GM21723 (cell line): Measurements from ENCODE around the gene HSH2D.

ENCODE experiments used
- ATAC-seq: cut with Tn5 transposase; IDR thresholded peaks from one replicate; pipeline ENCODE4 v1.9.1; 2021; ENCODE audit warnings: mild to moderate bottlenecking, moderate library complexity; ENCODE audit not compliant: unreplicated experiment

HSH2D gene

DNA sequence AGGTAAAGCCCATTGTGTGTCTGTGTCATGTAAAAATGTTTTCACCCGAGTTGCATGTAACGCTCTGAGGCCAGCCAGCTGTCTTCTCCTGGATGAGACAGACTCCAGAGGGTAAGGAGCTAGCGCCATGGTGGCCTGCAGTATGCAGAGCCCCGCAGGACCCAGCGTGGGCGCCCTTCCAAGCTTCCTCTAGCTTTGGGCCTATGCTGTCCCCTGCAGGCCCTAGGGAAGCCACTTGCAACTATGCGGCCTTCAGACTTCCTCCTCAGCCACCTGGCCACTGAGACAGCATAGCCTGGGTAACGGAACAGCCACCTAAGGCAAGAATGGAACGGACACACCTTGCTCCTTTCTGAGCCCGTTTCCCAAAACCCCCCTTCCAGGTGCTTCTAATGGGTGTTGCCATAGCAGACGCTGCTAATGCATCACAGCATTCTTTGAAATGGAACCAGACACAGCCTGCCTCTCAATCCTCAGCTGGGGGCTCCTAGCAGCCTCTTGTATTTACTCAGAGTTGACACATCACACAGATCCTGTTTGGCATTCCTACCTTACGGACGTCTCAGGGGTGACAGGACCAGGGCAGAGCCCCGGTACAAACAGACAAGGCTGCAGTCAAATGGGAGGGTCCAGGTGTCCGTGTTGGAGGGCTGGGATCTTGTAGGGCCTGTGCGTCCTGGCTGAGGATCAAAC lies 47.9 kb downstream of the HSH2D start:
- ATAC-seq: no peak

DNA sequence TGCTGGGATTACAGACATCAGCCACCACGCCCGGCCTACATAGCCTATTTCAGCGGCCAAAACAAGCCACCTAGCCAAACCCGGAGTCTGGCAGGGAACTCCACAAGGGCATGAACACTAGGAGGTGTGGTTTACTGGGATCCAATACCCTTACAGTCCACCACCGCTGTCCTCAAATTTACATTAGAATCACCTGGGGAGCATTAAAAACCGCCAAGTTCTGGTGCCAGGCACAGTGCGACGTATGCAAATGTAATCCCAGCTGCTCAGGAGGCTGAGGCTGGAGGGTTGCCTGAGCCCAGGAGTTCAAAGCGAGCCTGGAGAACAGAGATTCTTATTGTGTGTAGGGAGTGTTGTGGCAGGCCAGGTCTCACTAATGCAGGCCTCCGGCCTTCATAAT lies 50.0 kb downstream of the HSH2D start:
- no peak for ATAC-seq

DNA sequence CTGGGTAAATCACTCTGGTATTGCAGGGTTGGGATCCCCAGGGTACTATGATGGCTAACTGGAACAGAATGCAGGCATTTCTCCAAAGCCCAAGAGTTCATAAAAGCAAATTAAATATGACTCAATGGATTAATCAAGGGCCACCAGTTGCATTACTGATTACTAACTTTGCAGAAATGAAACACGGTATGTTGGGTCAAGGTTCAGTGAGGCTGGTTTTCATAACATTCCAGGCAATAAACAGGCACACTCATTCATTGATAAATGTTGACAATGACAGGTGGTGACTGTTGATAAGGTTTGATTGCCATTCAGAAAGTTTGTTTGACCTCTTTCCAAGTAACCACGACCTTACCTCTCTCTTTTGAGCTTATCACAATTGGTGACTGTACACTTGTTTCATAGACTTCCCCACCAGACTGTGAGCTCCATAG lies 53.7 kb downstream of the HSH2D start:
- ATAC-seq: peak; percentile 2

DNA sequence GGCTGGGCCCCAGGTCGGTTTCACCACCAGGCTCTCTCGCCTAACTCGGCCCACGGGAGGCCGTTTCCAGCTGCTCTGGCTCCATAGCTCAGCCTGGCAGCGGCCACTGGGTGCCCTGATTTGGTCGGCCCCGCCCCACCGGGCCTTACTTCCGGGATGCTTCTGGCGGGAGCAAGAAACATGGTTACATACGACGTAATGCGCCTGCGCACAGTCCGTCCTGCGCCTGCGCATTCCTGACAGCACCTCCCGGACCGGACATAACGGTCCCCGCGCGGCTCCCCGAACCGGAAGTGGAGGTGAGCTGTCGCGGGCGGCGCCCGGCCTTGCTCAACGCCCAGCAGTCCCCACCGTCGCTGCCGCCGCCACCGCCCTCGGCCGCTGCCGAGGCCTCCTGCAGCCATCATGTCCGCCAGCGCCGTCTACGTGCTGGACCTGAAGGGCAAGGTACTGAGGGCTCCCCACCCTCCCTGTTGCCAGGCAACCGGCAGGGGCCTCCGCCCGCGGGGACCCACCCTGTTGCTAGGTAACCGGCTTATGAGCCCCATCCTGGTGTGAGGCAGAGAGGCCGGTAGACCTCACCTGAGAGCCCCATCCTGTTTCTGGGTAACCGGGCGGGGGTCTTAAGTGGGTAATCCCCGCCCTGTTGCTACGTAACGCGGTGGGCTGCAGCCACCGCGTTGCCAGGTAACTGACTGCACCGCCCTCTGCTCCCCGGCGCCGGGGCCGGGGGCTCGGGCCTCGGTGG lies 54.3 kb downstream of the HSH2D start, which contains the start of gene AP1M1:
TSS of gene AP1M1 (plus strand) at position 290 of the 748 bp plus-strand sequence. CDS start at position 406, 116 bp downstream.
- ATAC-seq: peak; percentile 80

DNA sequence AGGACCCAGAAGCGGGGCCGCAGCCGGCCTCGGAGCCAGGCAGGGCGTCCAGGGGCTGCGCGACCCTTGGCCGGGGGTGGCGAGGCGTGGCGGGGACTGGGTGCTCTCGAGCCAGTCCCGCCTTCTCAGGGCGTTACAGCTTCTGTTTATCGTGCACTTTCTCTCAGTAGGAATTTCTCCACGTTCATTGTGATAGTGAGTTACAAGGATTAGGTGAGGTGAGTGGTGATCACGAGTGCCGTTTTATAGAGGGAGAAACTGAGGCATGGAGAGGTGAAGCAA lies 54.8 kb downstream of the HSH2D start:
- ATAC-seq: peak; percentile 13

DNA sequence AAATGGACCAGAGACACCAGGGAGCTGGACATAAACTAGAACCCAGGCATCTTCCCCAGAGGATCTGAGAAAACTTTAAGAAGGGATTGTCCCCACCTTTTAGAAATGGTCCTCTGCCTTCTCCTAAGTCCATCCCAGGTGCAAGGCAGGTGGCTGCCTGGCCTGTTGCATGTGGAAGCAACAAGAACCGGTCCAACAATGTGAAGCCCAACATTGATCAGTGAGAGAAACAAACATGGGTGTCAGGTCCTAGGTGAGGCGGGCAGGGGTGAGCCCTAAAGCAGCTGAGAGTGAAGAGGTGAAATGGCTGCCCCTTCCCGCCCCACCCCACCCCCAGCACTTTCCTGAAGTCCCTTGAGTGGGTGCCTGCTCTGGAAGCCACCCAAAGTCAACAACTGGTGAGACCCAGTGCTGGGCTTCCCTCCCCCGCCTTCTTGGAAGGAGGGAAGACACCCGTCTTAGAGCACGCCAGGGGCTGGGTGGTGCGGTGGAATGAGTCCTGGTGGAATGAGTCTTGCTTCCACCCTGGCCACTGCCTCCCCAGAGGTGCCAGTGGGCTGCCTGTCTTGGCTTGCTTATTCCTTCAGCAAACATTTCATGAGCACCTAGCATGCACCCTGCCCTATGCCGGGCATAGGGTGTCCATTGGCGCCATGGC lies 55.9 kb downstream of the HSH2D start:
- no peak for ATAC-seq

DNA sequence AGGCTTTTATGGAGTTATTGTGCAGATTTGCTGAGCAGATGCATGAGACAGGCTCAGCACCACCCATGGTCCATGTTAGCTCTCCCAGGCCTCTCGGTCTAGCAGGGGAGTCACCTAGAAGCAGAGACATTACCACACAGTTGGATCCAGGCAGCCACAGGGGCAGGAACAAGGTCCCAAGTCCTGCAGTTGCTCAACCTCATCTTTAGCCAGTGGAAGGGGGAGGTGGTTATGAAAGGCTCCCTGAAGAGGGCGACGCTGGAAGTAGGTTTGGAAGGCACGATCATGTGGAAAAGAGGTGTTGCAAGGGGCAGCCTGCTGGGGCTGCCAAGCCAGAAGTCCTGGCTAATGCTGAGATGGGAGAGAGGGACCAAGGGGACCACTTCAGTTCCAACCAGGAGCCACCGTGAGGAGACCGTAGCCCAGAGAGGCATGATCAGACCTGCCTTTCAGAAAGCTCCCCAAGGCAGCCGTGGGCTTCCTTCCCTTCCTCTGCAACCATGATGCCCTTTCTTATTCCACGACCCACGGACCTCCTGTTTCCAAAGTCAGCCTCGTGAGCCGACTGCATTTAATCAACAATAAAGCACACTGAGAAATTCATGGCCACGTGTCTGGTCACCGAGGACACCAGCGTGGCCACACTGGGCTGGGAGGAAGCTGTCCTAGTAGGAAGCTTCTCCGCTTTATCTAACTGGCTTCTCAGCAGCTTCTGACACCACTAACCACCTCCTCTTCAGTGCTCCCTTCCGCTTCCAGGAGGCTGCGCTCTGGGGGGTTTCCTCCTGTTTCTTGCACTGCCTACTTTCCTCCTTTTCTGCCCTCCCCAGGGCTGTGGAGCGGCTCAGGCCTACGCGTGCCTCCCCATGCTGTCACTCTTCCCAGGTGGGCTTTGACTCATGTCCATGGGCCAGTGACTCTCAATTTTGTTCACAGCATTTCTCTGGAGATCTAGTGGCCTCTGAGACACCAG lies 56.8 kb downstream of the HSH2D start:
- no peak for ATAC-seq

DNA sequence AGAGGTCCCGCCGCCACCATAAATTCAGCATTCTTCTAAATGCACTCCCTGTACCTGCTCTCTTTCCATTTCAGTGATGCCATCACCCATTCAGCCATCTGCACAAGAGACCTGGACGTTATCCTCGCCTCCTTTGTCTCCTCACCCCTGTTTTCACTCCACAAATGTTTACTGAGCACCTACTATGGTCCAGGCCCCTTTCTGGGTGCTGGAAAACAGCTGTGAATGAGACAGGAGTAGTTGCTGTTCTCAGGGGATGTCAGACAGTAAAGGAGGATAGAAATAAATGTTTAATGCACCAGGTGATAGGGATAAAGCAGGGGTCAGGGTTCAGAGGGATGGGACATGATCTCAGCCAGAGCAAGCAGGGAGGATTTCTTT lies 57.5 kb downstream of the HSH2D start:
- ATAC-seq: no peak

DNA sequence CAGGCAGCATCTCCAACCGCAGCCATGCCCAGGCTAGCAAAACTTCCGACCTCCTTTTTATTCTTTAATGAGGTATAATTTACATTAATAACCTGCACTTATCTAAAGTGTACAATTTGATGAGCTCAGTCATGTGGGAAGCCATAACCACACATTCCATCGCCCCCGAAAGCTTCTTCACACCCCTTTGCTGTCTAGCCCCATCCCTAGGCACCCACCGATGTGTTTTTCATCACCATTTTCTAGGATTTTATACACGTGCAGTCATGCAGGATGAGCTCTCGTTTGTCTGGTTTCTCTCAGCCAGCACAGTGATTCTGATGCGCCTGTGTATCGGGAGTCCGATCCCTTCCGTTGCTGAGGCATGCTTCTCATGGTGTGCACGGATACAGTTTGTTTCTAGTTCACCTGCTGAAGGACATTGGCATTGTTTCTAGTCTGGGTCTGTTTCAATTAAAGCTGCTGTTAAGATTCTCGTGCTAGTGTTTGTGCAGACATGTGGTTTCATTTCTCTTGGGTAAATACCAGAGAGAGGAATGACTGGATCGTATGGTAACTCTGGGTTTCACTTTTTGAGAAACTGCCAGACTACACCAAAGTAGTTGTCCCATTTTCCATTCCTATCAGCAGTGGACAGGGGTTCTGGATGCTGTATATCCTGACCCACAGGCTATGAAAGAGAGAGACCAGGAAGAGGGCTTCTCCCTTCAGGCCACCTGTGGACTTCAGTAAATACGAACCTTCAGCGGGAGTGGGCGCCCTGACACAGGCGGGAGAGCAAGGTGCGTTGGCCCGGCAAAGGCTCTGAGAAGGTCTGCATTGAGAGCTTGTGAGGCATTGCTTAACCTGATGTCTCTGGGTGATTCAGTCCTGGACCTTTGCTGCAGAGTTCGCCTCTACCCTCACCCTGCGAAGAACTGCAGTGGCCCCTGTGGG lies 59.1 kb downstream of the HSH2D start:
- ATAC-seq: no peak

DNA sequence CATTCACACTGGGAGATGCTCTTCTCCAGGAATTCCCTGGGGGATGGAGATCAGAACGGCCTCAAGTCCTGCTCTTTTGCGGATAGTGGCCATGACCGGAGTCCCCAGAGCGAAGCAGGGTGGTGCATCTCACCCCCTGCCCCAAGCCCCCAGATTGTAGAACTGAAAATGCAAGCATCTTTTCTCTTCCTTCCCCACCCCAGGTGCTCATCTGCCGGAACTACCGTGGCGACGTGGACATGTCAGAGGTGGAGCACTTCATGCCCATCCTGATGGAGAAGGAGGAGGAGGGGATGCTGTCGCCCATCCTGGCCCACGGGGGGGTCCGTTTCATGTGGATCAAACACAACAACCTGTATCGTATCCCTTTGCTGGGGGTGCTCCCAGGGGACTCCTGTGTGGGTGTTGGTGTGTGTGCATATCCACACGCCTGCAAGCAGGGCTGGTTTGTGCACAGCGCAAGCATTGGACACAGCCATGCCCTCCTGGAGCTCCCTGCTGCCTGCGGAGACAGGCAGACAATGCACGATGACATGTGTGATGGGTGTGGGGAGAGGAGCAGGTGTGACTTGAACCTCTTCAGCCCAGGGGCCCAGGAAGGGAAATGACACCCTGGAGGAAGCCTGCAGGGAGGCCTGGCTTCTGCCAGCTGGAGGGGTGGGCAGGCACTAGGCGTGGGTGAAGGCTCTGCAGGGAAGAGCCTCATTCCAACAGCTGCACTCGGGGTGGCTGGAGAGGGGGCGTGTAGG lies 59.9 kb downstream of the HSH2D start:
- ATAC-seq: no peak

DNA sequence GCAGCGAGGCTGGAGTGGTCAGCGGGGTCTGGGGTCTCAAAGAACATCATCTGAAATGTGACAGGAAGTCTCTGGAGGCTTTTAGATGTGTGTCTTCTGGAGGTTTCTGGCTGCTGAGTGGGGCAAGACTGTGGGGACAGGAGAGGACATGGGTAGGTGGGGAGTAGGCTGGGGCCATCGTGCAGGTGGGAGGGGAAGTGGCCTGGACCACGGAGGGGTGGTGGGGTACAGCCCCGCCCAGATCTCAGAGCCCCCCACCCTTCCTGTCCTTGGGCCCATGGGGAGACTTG lies 60.5 kb downstream of the HSH2D start:
- no peak for ATAC-seq

DNA sequence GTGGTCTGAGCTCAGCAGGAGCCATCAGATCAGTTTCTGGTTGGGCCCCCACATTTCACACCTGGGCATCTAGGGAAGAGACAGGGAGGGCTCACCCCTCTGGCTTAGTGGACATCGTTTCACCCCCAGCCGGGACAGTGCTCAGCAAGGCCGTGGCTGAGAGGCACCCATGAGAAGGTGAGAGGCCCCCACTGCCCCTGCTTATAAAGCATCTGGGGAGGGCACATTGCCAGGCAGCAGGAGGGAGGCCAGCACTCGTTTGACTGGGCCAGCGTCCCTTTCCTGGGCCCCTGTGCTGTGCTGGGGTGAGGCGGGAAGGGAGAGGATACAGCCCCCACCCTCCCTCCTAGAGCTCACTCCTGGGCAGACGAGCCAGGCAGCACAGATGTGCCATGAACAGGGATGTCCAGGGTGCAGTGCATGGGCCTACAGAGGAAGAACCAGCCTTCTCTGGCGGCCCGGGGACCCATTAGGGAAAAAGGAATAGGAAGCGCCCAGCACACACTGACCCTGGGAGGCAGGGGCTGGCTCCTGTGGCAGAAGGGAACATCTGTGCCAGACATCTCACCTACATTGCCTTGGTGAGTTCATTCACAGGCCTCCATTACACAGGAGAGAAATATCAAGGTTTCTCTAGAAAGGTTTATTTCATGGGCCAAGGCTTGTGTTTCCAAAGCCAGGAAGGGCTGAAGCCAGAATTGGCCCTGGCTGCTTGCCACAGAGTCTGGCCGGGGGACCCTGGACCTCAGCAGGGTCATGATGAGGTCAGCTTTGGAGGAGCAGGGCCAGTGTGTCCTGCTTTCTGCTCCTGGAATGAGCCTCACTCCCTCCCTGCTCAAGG lies 61.9 kb downstream of the HSH2D start:
- no peak for ATAC-seq

DNA sequence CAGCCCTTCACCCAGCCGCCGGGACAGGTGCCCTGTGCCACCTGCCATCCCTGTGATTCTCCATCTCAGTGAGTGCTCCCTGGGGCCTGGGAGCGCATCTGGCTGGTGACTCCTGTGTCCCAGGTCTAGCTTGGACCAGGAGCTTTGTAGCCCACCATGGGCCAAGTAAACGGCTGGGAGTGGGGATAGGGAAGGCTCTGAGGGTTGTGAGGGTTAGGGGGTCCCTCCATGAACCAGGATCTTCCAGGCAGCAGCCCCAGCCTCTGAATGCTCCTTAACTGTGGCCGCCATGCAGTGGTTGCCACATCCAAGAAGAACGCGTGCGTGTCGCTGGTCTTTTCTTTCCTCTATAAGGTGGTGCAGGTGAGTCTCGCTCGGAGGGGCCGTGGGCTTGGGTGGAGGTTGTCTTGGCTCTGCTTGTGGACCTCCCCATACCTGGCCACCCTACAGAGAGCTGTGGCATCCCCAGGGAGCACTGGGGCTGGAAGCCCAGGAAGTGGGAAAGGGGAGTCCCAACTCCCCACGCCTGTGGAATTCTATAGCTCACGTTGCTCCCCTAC lies 62.6 kb downstream of the HSH2D start:
- no peak for ATAC-seq

DNA sequence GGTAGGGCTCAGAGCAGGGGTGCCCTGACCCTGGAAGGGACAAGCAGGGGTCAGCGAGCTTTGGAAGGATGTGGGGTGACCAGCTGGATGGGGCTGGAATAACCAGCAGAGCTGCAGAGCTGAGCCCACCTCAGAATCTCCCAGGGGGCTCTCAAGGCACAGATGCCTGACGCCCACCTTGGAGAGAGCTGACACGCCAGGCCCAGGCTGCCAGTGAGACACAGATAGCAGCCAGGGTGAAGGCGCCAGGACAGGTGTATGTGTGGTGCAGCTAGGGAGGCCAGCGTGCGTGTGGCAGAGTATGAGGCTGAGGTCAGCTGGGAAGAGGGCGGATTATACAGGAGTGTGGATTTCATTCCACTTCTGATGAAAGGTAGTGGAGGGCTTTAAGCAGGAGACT lies 63.2 kb downstream of the HSH2D start:
- ATAC-seq: no peak

DNA sequence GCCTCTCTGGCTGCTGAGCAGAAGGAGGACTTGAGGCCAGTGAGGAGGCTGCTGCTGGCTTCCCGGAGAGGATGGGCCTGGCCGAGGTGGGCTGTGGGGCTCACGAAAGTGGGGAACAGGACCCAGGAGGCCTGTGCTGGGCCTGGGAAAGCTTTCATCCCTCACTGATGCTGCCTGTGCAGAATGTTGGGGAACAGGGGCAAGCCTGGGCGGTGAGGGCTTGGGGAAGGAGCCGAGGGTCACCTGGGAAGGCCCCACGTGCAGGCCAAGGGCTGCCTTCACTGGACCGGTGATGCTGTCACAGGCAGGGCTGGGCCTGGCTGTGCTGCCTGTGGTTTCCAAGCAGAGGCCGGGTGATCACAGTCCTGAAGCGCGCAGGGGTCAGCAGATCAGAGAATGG lies 63.6 kb downstream of the HSH2D start:
- ATAC-seq: no peak

DNA sequence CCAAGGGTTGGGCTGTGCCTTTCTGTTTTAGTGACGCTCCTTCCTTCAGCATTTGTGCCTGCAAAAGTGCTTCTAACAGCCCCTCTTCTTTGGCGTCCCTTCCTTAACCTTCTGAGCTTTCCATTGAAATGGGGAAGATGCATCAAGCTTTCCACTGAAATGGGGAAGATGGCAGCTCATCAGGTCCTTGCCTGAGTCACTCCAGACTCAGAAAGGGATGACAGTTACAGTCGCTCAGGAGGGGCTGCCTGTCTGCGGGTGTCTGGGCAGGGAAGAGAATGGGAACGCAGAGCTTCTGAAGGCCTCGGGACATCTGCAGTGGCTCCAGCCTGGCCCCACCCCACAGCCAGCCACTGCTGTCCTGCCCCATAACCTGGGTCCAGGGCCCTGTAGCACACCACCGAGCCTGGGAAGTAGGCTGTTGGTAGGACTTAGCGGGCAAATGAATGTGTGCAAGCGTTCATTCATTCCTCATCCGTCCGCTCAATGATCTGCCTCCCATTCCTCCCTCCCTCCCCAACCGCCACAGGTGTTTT lies 64.1 kb downstream of the HSH2D start:
- no peak for ATAC-seq
